NK-92 (cell line): Measurements from ENCODE around the gene SRSF7.
"Not testable (repeated sequence)": the region's sequence is repeated elsewhere in the genome, so short reads cannot be mapped to it uniquely, and the experiment has no call there.

ENCODE experiments used
- DNase-seq: peaks from one replicate; lab custom pipeline; 2025; ENCODE audit not compliant: unreplicated experiment; lab: John Stamatoyannopoulos, UW

The SRSF7 gene

GRCh38 chr2:38733300-38733971 lies 17.7 kb downstream of the SRSF7 start:
- DNase-seq, result no peak

- no peak for DNase-seq
Measured at GRCh38 chr2:38731684-38732221, 19.4 kb downstream of the SRSF7 start.

GRCh38 chr2:38731090-38731489 lies 20.1 kb downstream of the SRSF7 start:
- DNase-seq, result no peak

GRCh38 chr2:38728694-38729093 lies 22.5 kb downstream of the SRSF7 start:
- no peak for DNase-seq

GRCh38 chr2:38727661-38728060 lies 23.5 kb downstream of the SRSF7 start:
- no peak for DNase-seq

- DNase-seq, result no peak
Measured at GRCh38 chr2:38723173-38723572, 28.0 kb downstream of the SRSF7 start.

GRCh38 chr2:38722271-38723061 lies 28.7 kb downstream of the SRSF7 start:
- DNase-seq, result no peak

GRCh38 chr2:38720613-38721241 lies 30.4 kb downstream of the SRSF7 start:
- no peak for DNase-seq

GRCh38 chr2:38719706-38720105 lies 31.5 kb downstream of the SRSF7 start:
- no peak for DNase-seq

- no peak for DNase-seq
Measured at GRCh38 chr2:38718601-38719000, 32.6 kb downstream of the SRSF7 start.

- no peak for DNase-seq
Measured at GRCh38 chr2:38716185-38716584, 35.0 kb downstream of the SRSF7 start.

- DNase-seq, result not testable (repeated sequence)
Measured at GRCh38 chr2:38714941-38715340, 36.2 kb downstream of the SRSF7 start.

GRCh38 chr2:38713338-38713737 lies 37.8 kb downstream of the SRSF7 start:
- no peak for DNase-seq

- no peak for DNase-seq
Measured at GRCh38 chr2:38712871-38713270, 38.3 kb downstream of the SRSF7 start.

- DNase-seq, result no peak
Measured at GRCh38 chr2:38712413-38712812, 38.7 kb downstream of the SRSF7 start.

GRCh38 chr2:38711558-38711957 lies 39.6 kb downstream of the SRSF7 start:
- DNase-seq, result no peak

- no peak for DNase-seq
Measured at GRCh38 chr2:38709567-38710194, 41.5 kb downstream of the SRSF7 start.

- no peak for DNase-seq
Measured at GRCh38 chr2:38708900-38709566, 42.1 kb downstream of the SRSF7 start.

GRCh38 chr2:38708491-38708890 lies 42.7 kb downstream of the SRSF7 start:
- not testable (repeated sequence) for DNase-seq

- no peak for DNase-seq
Measured at GRCh38 chr2:38706846-38707345, 44.3 kb downstream of the SRSF7 start.

GRCh38 chr2:38704664-38705063 lies 46.5 kb downstream of the SRSF7 start:
- DNase-seq, result no peak
